DMS 273 (cell line): Measurements from ENCODE around the gene KRT16.
"Not testable (repeated sequence)": the region's sequence is repeated elsewhere in the genome, so short reads cannot be mapped to it uniquely, and the experiment has no call there.

ENCODE experiments used
- DNase-seq: peaks from one replicate; lab custom pipeline; 2025; ENCODE audit not compliant: unreplicated experiment; lab: John Stamatoyannopoulos, UW

The KRT16 gene

GRCh38 chr17:41612376-41613160 lies at the start of gene KRT16:
Gene KRT16, minus strand, starts transcription at chr17:41612767. Its CDS starts 79 bp downstream, at chr17:41612688.
- DNase-seq: not testable (repeated sequence)

- no peak for DNase-seq
These were observed 47.7 kb upstream of the KRT16 start for GRCh38 chr17:41660221-41660711.

- no peak for DNase-seq
These were observed 47.1 kb upstream of the KRT16 start for GRCh38 chr17:41659427-41660212.

GRCh38 chr17:41658846-41659245 lies 46.3 kb upstream of the KRT16 start:
- no peak for DNase-seq

GRCh38 chr17:41657936-41658335 lies 45.4 kb upstream of the KRT16 start:
- DNase-seq: no peak

- DNase-seq: no peak
These were observed 44.7 kb upstream of the KRT16 start for GRCh38 chr17:41657176-41657754.

GRCh38 chr17:41656249-41657023 lies 43.9 kb upstream of the KRT16 start:
- DNase-seq: no peak

- DNase-seq: peak; percentile 84
These were observed 43.1 kb upstream of the KRT16 start for GRCh38 chr17:41655611-41656111.

- no peak for DNase-seq
These were observed 42.4 kb upstream of the KRT16 start for GRCh38 chr17:41654678-41655607.

- peak; percentile 34 for DNase-seq
These were observed 41.5 kb upstream of the KRT16 start for GRCh38 chr17:41653892-41654677.

- no peak for DNase-seq
These were observed 40.9 kb upstream of the KRT16 start for GRCh38 chr17:41653421-41653820.

- peak; percentile 30 for DNase-seq
These were observed 39.9 kb upstream of the KRT16 start for GRCh38 chr17:41652461-41652970.

- DNase-seq: peak; percentile 91
These were observed 39.3 kb upstream of the KRT16 start for GRCh38 chr17:41651625-41652460.

- DNase-seq: no peak
These were observed 38.4 kb upstream of the KRT16 start for GRCh38 chr17:41650794-41651624.

- no peak for DNase-seq
These were observed 37.5 kb upstream of the KRT16 start for GRCh38 chr17:41649923-41650519.

- peak; percentile 93 for DNase-seq
These were observed 36.0 kb upstream of the KRT16 start for GRCh38 chr17:41648411-41649195.
